Astrocyte (in vitro differentiated cells and primary cell): ENCODE results near the gene TIGD1. TPM values are rescaled to one million over a fixed set of nuclear protein-coding genes. Genes with fewer than 3 reads are reported as not detected.
A peak's percentile ranks its signal among the peaks of the same experiment; 100 is the strongest.

ENCODE experiments used
- DNase-seq: peaks from one replicate; pipeline ENCODE4 v3.0.0-alpha.2; 2010; ENCODE audit warnings: low read depth
- FAIRE-seq: peaks from 2 replicates; lab custom pipeline; 2011; peaks lifted over from hg19 to GRCh38; lab: Jason Lieb, UNC
- H2AFZ ChIP-seq: 2 replicates; pipeline ENCODE4 v1.6.0; 2012; ENCODE audit warnings: low read depth, low read length, inconsistent platforms
- H3K27ac ChIP-seq: 2 replicates; pipeline ENCODE4 v1.5.1; 2011; ENCODE audit warnings: low read depth, low read length, inconsistent platforms
- H3K27me3 ChIP-seq: 2 replicates; pipeline ENCODE4 v1.6.0; 2011; ENCODE audit warnings: low read length, inconsistent platforms; ENCODE audit not compliant: insufficient read depth
- H3K36me3 ChIP-seq: 2 replicates; pipeline ENCODE4 v1.5.1; 2011; ENCODE audit warnings: low read length, inconsistent platforms; ENCODE audit not compliant: insufficient read depth
- H3K4me1 ChIP-seq: 2 replicates; pipeline ENCODE4 v1.5.1; 2011; ENCODE audit warnings: low read length, inconsistent platforms; ENCODE audit not compliant: insufficient read depth
- H3K4me2 ChIP-seq: 2 replicates; pipeline ENCODE4 v1.6.0; 2012; ENCODE audit warnings: low read length, inconsistent platforms
- H3K4me3 ChIP-seq: 2 replicates; pipeline ENCODE4 v1.5.1; 2011; ENCODE audit warnings: low read depth, mild to moderate bottlenecking, low read length, inconsistent platforms; ENCODE audit not compliant: insufficient read depth
- H3K79me2 ChIP-seq: 2 replicates; pipeline ENCODE4 v1.6.0; 2012; ENCODE audit warnings: mild to moderate bottlenecking, low read length, inconsistent platforms; ENCODE audit not compliant: insufficient read depth
- H3K9ac ChIP-seq: 2 replicates; pipeline ENCODE4 v1.6.0; 2012; ENCODE audit warnings: mild to moderate bottlenecking, low read length, inconsistent platforms
- H3K9me3 ChIP-seq: 2 replicates; pipeline ENCODE4 v1.5.1; 2012; ENCODE audit warnings: low read depth, mild to moderate bottlenecking, low read length, inconsistent platforms; ENCODE audit not compliant: insufficient read depth
- H4K20me1 ChIP-seq: 2 replicates; pipeline ENCODE4 v1.6.0; 2012; ENCODE audit warnings: low read length, inconsistent platforms; ENCODE audit not compliant: insufficient read depth
- H3K27ac Mint-ChIP-seq: one replicate; pipeline ENCODE4 v1.8.0; 2021; ENCODE audit warnings: mild to moderate bottlenecking, mixed read lengths; ENCODE audit not compliant: unreplicated experiment
- H3K27me3 Mint-ChIP-seq: one replicate; pipeline ENCODE4 v1.8.0; 2021; ENCODE audit warnings: low read depth, mixed read lengths; ENCODE audit not compliant: unreplicated experiment
- H3K36me3 Mint-ChIP-seq: one replicate; pipeline ENCODE4 v1.8.0; 2021; ENCODE audit warnings: low read depth, mixed read lengths; ENCODE audit not compliant: unreplicated experiment
- H3K4me1 Mint-ChIP-seq: one replicate; pipeline ENCODE4 v1.8.0; 2021; ENCODE audit warnings: low read depth, mixed read lengths; ENCODE audit not compliant: unreplicated experiment
- H3K4me3 Mint-ChIP-seq: one replicate; pipeline ENCODE4 v1.8.0; 2021; ENCODE audit warnings: mild to moderate bottlenecking, moderate library complexity, mixed read lengths; ENCODE audit not compliant: unreplicated experiment
- H3K9me3 Mint-ChIP-seq: one replicate; pipeline ENCODE4 v1.8.0; 2021; ENCODE audit warnings: mild to moderate bottlenecking, mixed read lengths; ENCODE audit not compliant: unreplicated experiment
- EZH2 ChIP-seq: IDR thresholded peaks from 2 replicates; pipeline ENCODE4 v1.6.1; 2012; ENCODE audit warnings: mild to moderate bottlenecking, low read length, inconsistent platforms; ENCODE audit not compliant: insufficient read depth
- total RNA-seq: library from RNA; stranded (reverse); gene quantifications from 2 replicates; pipeline ENCODE4 v1.2.1, GENCODE V29; 2021
- TF ChIP-seq, protein P1 (sequence below): IDR thresholded peaks from 2 replicates; pipeline ENCODE4 v1.5.1; 2011; ENCODE audit warnings: low read depth, mild to moderate bottlenecking, inconsistent platforms, low read length, moderate library complexity; ENCODE audit not compliant: insufficient read depth

Gene TIGD1
- total RNA-seq, 1 donor from 2014 or later = 6.5 TPM

DNA sequence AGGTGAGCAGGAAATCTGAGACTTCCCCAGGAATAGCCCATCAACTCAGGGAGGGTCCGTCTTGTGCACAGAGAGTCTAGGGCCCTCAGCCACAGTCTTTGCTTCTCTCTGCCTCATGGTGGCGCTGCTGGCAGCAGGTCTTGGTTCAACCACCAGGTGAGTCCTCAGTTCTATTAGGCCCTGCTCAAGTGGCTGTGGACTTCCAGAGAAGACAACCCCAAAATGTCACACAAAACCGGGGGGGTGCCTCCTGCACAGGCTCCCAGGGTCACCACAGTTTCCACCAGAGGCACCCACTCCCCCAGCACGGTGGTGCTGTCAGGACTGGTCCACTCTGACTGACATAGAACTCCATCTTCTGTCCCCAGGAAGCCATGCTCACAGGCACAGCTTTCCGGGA is 13.3 kb downstream of the TIGD1 start:
- no peak for DNase-seq
- TF ChIP-seq EZH2 = no peak
- TF ChIP-seq, protein P1, sequence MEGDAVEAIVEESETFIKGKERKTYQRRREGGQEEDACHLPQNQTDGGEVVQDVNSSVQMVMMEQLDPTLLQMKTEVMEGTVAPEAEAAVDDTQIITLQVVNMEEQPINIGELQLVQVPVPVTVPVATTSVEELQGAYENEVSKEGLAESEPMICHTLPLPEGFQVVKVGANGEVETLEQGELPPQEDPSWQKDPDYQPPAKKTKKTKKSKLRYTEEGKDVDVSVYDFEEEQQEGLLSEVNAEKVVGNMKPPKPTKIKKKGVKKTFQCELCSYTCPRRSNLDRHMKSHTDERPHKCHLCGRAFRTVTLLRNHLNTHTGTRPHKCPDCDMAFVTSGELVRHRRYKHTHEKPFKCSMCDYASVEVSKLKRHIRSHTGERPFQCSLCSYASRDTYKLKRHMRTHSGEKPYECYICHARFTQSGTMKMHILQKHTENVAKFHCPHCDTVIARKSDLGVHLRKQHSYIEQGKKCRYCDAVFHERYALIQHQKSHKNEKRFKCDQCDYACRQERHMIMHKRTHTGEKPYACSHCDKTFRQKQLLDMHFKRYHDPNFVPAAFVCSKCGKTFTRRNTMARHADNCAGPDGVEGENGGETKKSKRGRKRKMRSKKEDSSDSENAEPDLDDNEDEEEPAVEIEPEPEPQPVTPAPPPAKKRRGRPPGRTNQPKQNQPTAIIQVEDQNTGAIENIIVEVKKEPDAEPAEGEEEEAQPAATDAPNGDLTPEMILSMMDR = no peak
- Histone ChIP-seq H3K79me2 (no peaks in the 10 kb centered on the region), H3K4me1 (no peaks in the 10 kb centered on the region), H3K4me2 (no peak overlapping the region), H3K27me3 (no peaks in the 10 kb centered on the region), H3K36me3 (no peaks in the 10 kb centered on the region), H3K9me3 (peaks cover 4% of the 10 kb centered on the region), H2AFZ (no peak overlapping the region), H3K9ac (no peak overlapping the region), H4K20me1 (no peaks in the 10 kb centered on the region), H3K4me3 (no peak overlapping the region), H3K27ac (no peak overlapping the region)
- Mint-ChIP-seq H3K9me3 (peaks cover 3% of the 10 kb centered on the region), H3K27me3 (peaks cover 3% of the 10 kb centered on the region), H3K4me3 (no peak overlapping the region), H3K36me3 (peaks cover 5% of the 10 kb centered on the region), H3K27ac (no peak overlapping the region), H3K4me1 (peaks cover 2% of the 10 kb centered on the region)
- FAIRE-seq = no peak

DNA sequence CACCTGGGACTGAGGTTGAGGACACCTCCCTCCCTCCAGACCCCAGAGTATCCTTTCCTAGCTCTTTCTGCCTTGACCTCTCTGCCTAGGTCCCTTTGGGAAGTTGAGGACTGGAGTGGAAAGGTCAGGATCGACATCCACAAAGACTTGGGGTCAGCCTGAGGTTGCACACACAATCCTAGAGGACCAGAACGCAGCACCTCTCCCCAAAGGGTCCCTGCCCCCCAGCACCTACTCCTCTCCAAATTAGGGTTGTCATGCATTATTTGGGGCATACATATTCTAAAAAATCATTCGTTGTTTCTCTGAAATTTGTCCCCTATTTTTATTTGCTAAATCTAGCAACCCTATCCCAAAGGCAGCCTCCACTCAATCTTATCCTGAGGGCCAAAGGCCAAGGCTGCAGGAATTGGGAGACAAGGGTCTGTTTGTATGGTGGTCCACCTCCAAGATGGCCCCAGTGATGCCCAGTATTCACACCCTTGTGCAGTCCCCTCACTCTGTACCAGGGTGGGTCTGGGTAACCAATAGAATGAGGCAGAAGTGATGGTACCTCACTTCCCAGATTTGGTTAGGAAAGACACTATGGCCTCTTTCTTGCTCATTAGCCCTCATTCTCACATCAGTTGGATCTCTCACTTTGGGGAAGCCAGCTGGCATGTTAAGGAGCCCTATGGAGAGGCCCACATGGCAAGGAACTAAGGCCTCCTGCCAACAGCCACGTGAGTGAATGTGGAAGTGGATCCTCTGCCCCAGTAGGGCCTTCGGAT is 14.4 kb downstream of the TIGD1 start:
- Mint-ChIP-seq H3K27ac (no peak overlapping the region), H3K27me3 (peaks cover 3% of the 10 kb centered on the region), H3K36me3 (peaks cover 5% of the 10 kb centered on the region), H3K4me3 (peak overlapping the region; percentile 45), H3K9me3 (peaks cover 3% of the 10 kb centered on the region), H3K4me1 (peaks cover 2% of the 10 kb centered on the region)
- Histone ChIP-seq H3K4me2 (no peak overlapping the region), H3K9me3 (peaks cover 4% of the 10 kb centered on the region), H4K20me1 (no peaks in the 10 kb centered on the region), H3K27ac (no peak overlapping the region), H3K36me3 (no peaks in the 10 kb centered on the region), H3K4me1 (no peaks in the 10 kb centered on the region), H3K79me2 (no peaks in the 10 kb centered on the region), H3K4me3 (no peak overlapping the region), H2AFZ (no peak overlapping the region), H3K9ac (no peak overlapping the region), H3K27me3 (no peaks in the 10 kb centered on the region)
- FAIRE-seq (no peak), DNase-seq (no peak)
- TF ChIP-seq, protein P1 = no peak

DNA sequence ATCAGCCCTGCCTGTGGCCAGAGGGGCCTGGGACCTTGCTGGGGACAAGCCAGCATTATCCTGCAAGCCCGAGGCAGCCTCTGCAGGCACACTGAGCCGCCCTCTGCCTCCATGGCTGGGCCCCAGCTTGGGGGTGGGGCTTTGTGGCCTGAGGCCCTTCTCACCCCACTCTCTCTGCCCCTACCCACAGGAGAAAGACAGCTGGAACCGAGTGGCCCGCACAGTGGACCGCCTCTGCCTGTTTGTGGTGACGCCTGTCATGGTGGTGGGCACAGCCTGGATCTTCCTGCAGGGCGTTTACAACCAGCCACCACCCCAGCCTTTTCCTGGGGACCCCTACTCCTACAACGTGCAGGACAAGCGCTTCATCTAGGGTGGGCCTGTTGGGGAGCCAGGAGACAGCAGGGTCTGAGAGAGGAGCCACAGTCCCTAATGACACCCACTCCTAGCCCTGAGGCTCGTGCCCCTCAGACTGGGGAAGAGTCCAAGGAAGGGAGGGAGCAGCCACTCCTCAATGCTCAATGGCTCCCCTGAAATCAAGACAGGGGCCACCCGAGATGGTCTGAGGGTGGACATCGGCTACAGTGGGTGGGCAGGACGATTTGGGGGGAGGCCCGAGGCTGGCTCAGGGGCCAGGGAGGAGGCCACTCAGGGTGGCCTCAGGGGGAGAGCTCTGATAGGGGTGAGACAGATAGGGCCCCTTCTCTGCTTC is 15.3 kb downstream of the TIGD1 start:
- Histone ChIP-seq H3K4me2 (no peak overlapping the region), H3K36me3 (no peaks in the 10 kb centered on the region), H3K4me3 (no peak overlapping the region), H3K4me1 (no peaks in the 10 kb centered on the region), H3K27ac (no peak overlapping the region), H3K79me2 (no peaks in the 10 kb centered on the region), H3K27me3 (no peaks in the 10 kb centered on the region), H3K9ac (no peak overlapping the region), H4K20me1 (no peaks in the 10 kb centered on the region), H3K9me3 (peaks cover 4% of the 10 kb centered on the region), H2AFZ (no peak overlapping the region)
- TF ChIP-seq EZH2 = no peak
- H3K4me1 Mint-ChIP-seq = peaks cover 2% of the 10 kb centered on the region
- peaks cover 5% of the 10 kb centered on the region for H3K36me3 Mint-ChIP-seq
- no peak for FAIRE-seq
- H3K27ac Mint-ChIP-seq = no peak overlapping the region
- H3K9me3 Mint-ChIP-seq = peaks cover 3% of the 10 kb centered on the region
- peaks cover 10% of the 10 kb centered on the region for H3K27me3 Mint-ChIP-seq
- no peak for DNase-seq
- no peak overlapping the region for H3K4me3 Mint-ChIP-seq
